ENCODE data around the gene SUSD3. TPM values are rescaled to one million over a fixed set of nuclear protein-coding genes. Genes with fewer than 3 reads are reported as not detected.
A peak's percentile ranks its signal among the peaks of the same experiment; 100 is the strongest.

SUSD3 gene
- total RNA-seq, 1 experiment from 2014 or later: 9.0 TPM

DNA sequence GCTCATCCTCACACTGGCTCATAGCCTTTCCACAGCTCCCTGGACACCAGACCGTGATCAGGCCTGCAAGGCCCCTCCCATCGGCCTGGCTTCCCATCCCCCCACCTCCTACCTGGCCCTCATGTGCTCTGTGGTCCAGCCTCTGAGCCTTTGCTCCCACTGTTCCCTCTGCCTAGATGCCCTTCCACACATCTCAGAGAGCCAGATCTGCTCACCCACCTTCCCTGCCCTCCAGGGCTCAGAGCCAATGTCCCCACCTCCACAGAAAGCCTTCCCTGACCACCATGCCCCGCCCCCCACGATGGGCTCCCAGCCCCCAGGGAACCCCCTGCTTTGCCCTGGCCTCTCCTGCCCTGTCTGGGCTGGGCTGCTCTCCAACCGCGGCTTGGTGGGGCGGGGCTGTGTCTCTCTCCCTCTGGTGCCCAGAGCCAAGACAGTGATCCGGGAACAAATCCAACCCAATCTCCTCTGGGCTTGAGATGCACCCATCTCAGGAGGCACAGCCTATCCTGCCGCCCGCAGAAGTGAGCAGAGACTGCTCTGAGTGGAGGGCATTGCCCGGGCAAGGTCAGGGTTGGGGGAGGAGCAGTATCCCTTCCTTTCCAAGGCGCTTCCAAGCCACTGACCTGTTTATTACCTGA lies 73.9 kb downstream of the SUSD3 start:
- Histone ChIP-seq H2BK20ac (ENCODE audit: low read depth, low read length, poor library complexity, severe bottlenecking) (no peak overlapping the region), H4K5ac (ENCODE audit: insufficient read length, low read depth, low read length) (no peak overlapping the region), H3K79me2 (ENCODE audit: insufficient read depth, low read length) (no peaks in the 10 kb centered on the region), H2BK120ac (ENCODE audit: low read depth, low read length, poor library complexity, severe bottlenecking) (no peak overlapping the region), H3K27me3 (ENCODE audit: insufficient read depth, low read length) (peaks cover 5% of the 10 kb centered on the region; the same call in 1 of the 2 replicates), H4K91ac (ENCODE audit: insufficient read length, low read depth, low read length) (no peak overlapping the region), H3K18ac (ENCODE audit: insufficient read length, low read depth, low read length) (peak overlapping the region; percentile 3), H2AFZ (ENCODE audit: low read length) (no peak overlapping the region), H3K56ac (ENCODE audit: insufficient read length, low read depth, low read length) (no peak overlapping the region), H2BK15ac (ENCODE audit: low read depth, low read length) (no peak overlapping the region), H3T11ph (ENCODE audit: low read length) (no peak overlapping the region), H3K27ac (ENCODE audit: insufficient read length, low read depth, low read length) (no peak overlapping the region), H3K4me2 (ENCODE audit: insufficient read depth, insufficient read length, low read length) (peak overlapping the region; percentile 48), H4K20me1 (ENCODE audit: control insufficient read depth, insufficient read depth, insufficient read length) (no peaks in the 10 kb centered on the region), H3K23ac (ENCODE audit: insufficient read length, low read depth, low read length) (no peak overlapping the region), H3K9ac (ENCODE audit: extremely low read depth, insufficient read length, low read length) (no peak overlapping the region), H2BK12ac (ENCODE audit: insufficient read length, low read depth, low read length) (no peak overlapping the region), H3K14ac (ENCODE audit: insufficient read depth, low read length) (no peak overlapping the region), H3K4ac (ENCODE audit: low read depth, low read length) (no peak overlapping the region), H4K8ac (replicated peaks; ENCODE audit: insufficient read length, low read depth, low read length) (no peak overlapping the region), H3K9me3 (ENCODE audit: control insufficient read depth, low read depth, low read length) (no peaks in the 10 kb centered on the region), H3K4me1 (ENCODE audit: insufficient read depth, low read length) (no peaks in the 10 kb centered on the region; the same call in 1 of the 2 replicates), H3K79me1 (ENCODE audit: insufficient read depth, low read depth, low read length, poor library complexity, severe bottlenecking) (no peaks in the 10 kb centered on the region), H2BK5ac (ENCODE audit: insufficient read length, low read length) (no peak overlapping the region), H3K23me2 (ENCODE audit: insufficient read length, low read depth, low read length, poor library complexity, severe bottlenecking) (no peaks in the 10 kb centered on the region), H2AK5ac (ENCODE audit: insufficient read length, low read length) (no peak overlapping the region)
- peaks cover 23% of the 10 kb centered on the region for H3K27me3 Mint-ChIP-seq (ENCODE audit: low read depth)
- no peaks in the 10 kb centered on the region; a peak in 1 of 7 replicates for H3K36me3 Mint-ChIP-seq (ENCODE audit: insufficient read depth in 1 of 3, low read depth in 3 of 3)
- no peak for DNase-seq
- no peak for TF ChIP-seq CTCF (conservative IDR thresholded peaks at IDR 0.05)
- H3K4me3 Mint-ChIP-seq: peak overlapping the region; percentile 74 to 85
- no peak overlapping the region for H3K27ac Mint-ChIP-seq
- H3K4me1 Mint-ChIP-seq: peaks cover 17 to 30% of the 10 kb centered on the region in 2 experiments
- WGBS (ENCODE audit: extremely low coverage, insufficient read length, low lambda C conversion rate): no CpG with 5 or more reads among the region's 12 CpGs
- no peaks in the 10 kb centered on the region for H3K9me3 Mint-ChIP-seq

All from H9 (cell line).